ENCODE data around the gene TECPR1.

Gene TECPR1

GRCh38 chr7:98242934-98243333, 9.1 kb downstream of the TECPR1 start:
- no peak for DNase-seq

- no peak for DNase-seq
Measured at GRCh38 chr7:98242342-98242741, 9.7 kb downstream of the TECPR1 start.

GRCh38 chr7:98241674-98242241, 10.3 kb downstream of the TECPR1 start:
- no peak for DNase-seq

- no peak for DNase-seq
Measured at GRCh38 chr7:98240961-98241673, 10.9 kb downstream of the TECPR1 start.

GRCh38 chr7:98238976-98239375, 13.1 kb downstream of the TECPR1 start:
- no peak for DNase-seq

GRCh38 chr7:98238076-98238475, 14.0 kb downstream of the TECPR1 start:
- DNase-seq = no peak

- no peak for DNase-seq
Measured at GRCh38 chr7:98236355-98237185, 15.5 kb downstream of the TECPR1 start.

- DNase-seq = no peak
Measured at GRCh38 chr7:98235901-98236300, 16.1 kb downstream of the TECPR1 start.

GRCh38 chr7:98234429-98235147, 17.4 kb downstream of the TECPR1 start:
- no peak for DNase-seq

GRCh38 chr7:98233219-98234070, 18.6 kb downstream of the TECPR1 start:
- DNase-seq = no peak

GRCh38 chr7:98232799-98233198, 19.2 kb downstream of the TECPR1 start:
- DNase-seq = no peak

- no peak for DNase-seq
Measured at GRCh38 chr7:98232263-98232585, 19.8 kb downstream of the TECPR1 start.

GRCh38 chr7:98231493-98232262, 20.4 kb downstream of the TECPR1 start:
- no peak for DNase-seq

GRCh38 chr7:98230746-98231471, 21.1 kb downstream of the TECPR1 start:
- DNase-seq = no peak

GRCh38 chr7:98229991-98230745, 21.9 kb downstream of the TECPR1 start:
- no peak for DNase-seq

GRCh38 chr7:98229441-98229840, 22.6 kb downstream of the TECPR1 start:
- no peak for DNase-seq

GRCh38 chr7:98228801-98229200, 23.2 kb downstream of the TECPR1 start:
- DNase-seq = no peak

GRCh38 chr7:98227939-98228338, 24.1 kb downstream of the TECPR1 start:
- DNase-seq = no peak

- DNase-seq = no peak
Measured at GRCh38 chr7:98225913-98226614, 26.0 kb downstream of the TECPR1 start.

All from activated naive CD4-positive, alpha-beta T cell (primary cell).